Psoas muscle (tissue), 8 donors: ENCODE results near the gene TSGA10IP. TPM values are rescaled to one million over a fixed set of nuclear protein-coding genes. Genes with fewer than 3 reads are reported as not detected.

Experiments
- ATAC-seq, 4 donors: fragments of 200-7000 bp; cut with Tn5 transposase; one replicate each; pipeline ENCODE4 v1.9.1; 2020; ENCODE audit warnings: moderate library complexity in 3 of 4, mild to moderate bottlenecking in 2 of 4
- DNase-seq, 2 donors: peaks; one replicate each; pipeline ENCODE4 v3.0.0-alpha.2; 2020
- H3K27ac ChIP-seq: fragments of 200-600 bp; one replicate; pipeline ENCODE4 v1.8.0; 2022
- H3K27me3 ChIP-seq, 3 donors: fragments of 200-600 bp in 1 of 3; one replicate each; pipeline versions ENCODE4 v1.6.1 to v1.8.0; 2013 to 2022; ENCODE audit warnings: low read length in 2 of 3, mild to moderate bottlenecking in 2 of 3, moderate library complexity in 1 of 3; ENCODE audit not compliant: insufficient read depth in 3 of 3
- H3K36me3 ChIP-seq, 2 donors: fragments of 200-600 bp in 1 of 2; one replicate each; pipeline versions ENCODE4 v1.6.1 to v1.8.0; 2013 to 2022; ENCODE audit warnings: low read depth in 1 of 2, mild to moderate bottlenecking in 1 of 2, moderate library complexity in 1 of 2; ENCODE audit not compliant: insufficient read depth in 1 of 2
- H3K4me1 ChIP-seq: fragments of 200-600 bp; one replicate; pipeline ENCODE4 v1.8.0; 2022
- H3K4me3 ChIP-seq: fragments of 200-600 bp; one replicate; pipeline ENCODE4 v1.8.0; 2022; ENCODE audit warnings: mild to moderate bottlenecking
- H3K9me3 ChIP-seq: fragments of 200-600 bp; one replicate; pipeline ENCODE4 v1.8.0; 2022
- CTCF ChIP-seq: fragments of 200-600 bp; IDR thresholded peaks from one replicate; pipeline ENCODE4 v1.8.0; 2022; ENCODE audit warnings: antibody characterized with exemption
- WGBS, 3 donors: extraction: QIAGEN DNeasy Blood & Tissue Kit; methylation state at CpG; one replicate each; pipeline versions ENCODE4 v1.1.6 to v1.1.7; 2013; 5-methylcytosine and 5-hydroxymethylcytosine counted together
- intact Hi-C, 2 donors: fragments of 100-400 bp; cut with DNase I; formaldehyde crosslinking; loops; one replicate each; pipeline versions ENCODE4 v1.11.0 to v1.14.2; 2022
- polyA plus RNA-seq, 3 donors: library from polyadenylated mRNA; stranded (reverse); fragments of 200-250 nt; gene quantifications; one replicate each; pipeline ENCODE4 v1.2.3, GENCODE V29; 2013
- total RNA-seq, 4 donors: library from RNA; stranded (reverse); fragmentation: NEBNext Ultra II Directional in 2 of 4; extraction: Animal tissue kit (Norgen Biotek cat#: 25700) in 2 of 4; gene quantifications; one replicate each; pipeline versions ENCODE4 v1.2.1 to v1.2.4, GENCODE V29; 2021 to 2023
- donor health status: healthy with polysubstance abuse.
- donor health status: DM: no; HTN: no; CAD: no; lungs with moderate emphysema.
- donor health status: Bipolar disorder and iron deficiency.
- donor health status: healthy.
- donor health status: DM: yes; HTN: yes; CAD: no.
- donor health status: DM: no; HTN: no; CAD: no.
- donor health status: DM: no; HTN: no; CAD: no.
- donor health status: DM: yes; HTN: yes; CAD: no.

Gene TSGA10IP
- total and polyA plus RNA-seq, 7 donors, result not detected

GRCh38 chr11:66007201-66007634 lies 61.9 kb downstream of the TSGA10IP start:
- WGBS, 3 donors, result 45 to 51% (median 51%) methylated on average over 5 of the region's 5 CpGs
- peak in 1 of 2 donors; percentile 39 for DNase-seq
- Histone ChIP-seq H3K27me3 (no peaks in the 10 kb centered on the region), H3K27ac (peak overlapping the region; percentile 46), H3K9me3 (no peaks in the 10 kb centered on the region), H3K4me1 (peaks cover 25% of the 10 kb centered on the region), H3K36me3 (peaks cover 0 to 32% of the 10 kb centered on the region in 2 donors), H3K4me3 (no peak overlapping the region)
- ATAC-seq, result no peak
- no peak for TF ChIP-seq CTCF
- intact Hi-C loops, result no loop called here

GRCh38 chr11:66008095-66008467 lies 62.8 kb downstream of the TSGA10IP start:
- H3K27ac ChIP-seq, result peak overlapping the region; percentile 30
- no peak for TF ChIP-seq CTCF
- DNase-seq (no peak), ATAC-seq (no peak)
- 58 to 94% (median 91%) methylated on average over 2 of the region's 2 CpGs for WGBS, 3 donors
- peaks cover 23% of the 10 kb centered on the region for H3K4me1 ChIP-seq
- no peak overlapping the region for H3K4me3 ChIP-seq
- H3K27me3 ChIP-seq, result peaks cover 0 to 5% (median 3%) of the 10 kb centered on the region in 3 donors
- peaks cover 0 to 32% of the 10 kb centered on the region in 2 donors for H3K36me3 ChIP-seq
- H3K9me3 ChIP-seq, result no peaks in the 10 kb centered on the region
- intact Hi-C loops, result no loop called here

- Histone ChIP-seq H3K27me3 (peaks cover 0 to 7% (median 5%) of the 10 kb centered on the region in 3 donors), H3K36me3 (peaks cover 0 to 29% of the 10 kb centered on the region in 2 donors), H3K4me1 (peaks cover 18% of the 10 kb centered on the region), H3K4me3 (no peak overlapping the region), H3K27ac (peak overlapping the region; percentile 30), H3K9me3 (no peaks in the 10 kb centered on the region)
- DNase-seq (no peak), ATAC-seq (no peak)
- no peak for TF ChIP-seq CTCF
- intact Hi-C loops, result no loop called here
- 53 to 60% (median 59%) methylated on average over 10 of the region's 10 CpGs for WGBS, 3 donors
Observed at GRCh38 chr11:66008468-66009101, 63.3 kb downstream of the TSGA10IP start.

Other genes starting within 250 kb of the TSGA10IP start
- 10 to 100 TPM; 34.5 to 56.4 (median 41.8) TPM for gene KAT5, start 233.2 kb upstream of the TSGA10IP start, total RNA-seq
- gene KAT5, start 233.2 kb upstream of the TSGA10IP start, polyA plus RNA-seq, result 10 to 100 TPM; 36.4 to 67.2 (median 51.2) TPM
- 10 to 100 TPM; 17.5 to 38.4 (median 28.1) TPM for gene RNASEH2C, start 224.7 kb upstream of the TSGA10IP start, total RNA-seq
- 10 to 100 TPM; 39.3 to 62.3 (median 47.1) TPM for gene RNASEH2C, start 224.7 kb upstream of the TSGA10IP start, polyA plus RNA-seq
- 10 to 100 TPM in 2 of 4 donors, 1 to 10 TPM in 2; 8.8 to 16.3 (median 12.7) TPM for gene AP5B1, start 164.5 kb upstream of the TSGA10IP start, total RNA-seq
- 10 to 100 TPM in 1 of 3 donors, 1 to 10 TPM in 2; 6.1 to 20.5 (median 6.4) TPM for gene AP5B1, start 164.5 kb upstream of the TSGA10IP start, polyA plus RNA-seq
- not detected for gene OVOL1, start 158.4 kb upstream of the TSGA10IP start, total RNA-seq
- gene OVOL1, start 158.4 kb upstream of the TSGA10IP start, polyA plus RNA-seq, result under 1 TPM in 1 of 3 donors, not detected in 2; 0.01 TPM
- not detected for gene SNX32, start 111.5 kb upstream of the TSGA10IP start, total RNA-seq
- under 1 TPM in 2 of 3 donors, not detected in 1; 0.05 to 0.20 TPM for gene SNX32, start 111.5 kb upstream of the TSGA10IP start, polyA plus RNA-seq
- gene CFL1, start 87.3 kb upstream of the TSGA10IP start, total RNA-seq, result 100 to 1,000 TPM; 175 to 388 (median 238) TPM
- gene CFL1, start 87.3 kb upstream of the TSGA10IP start, polyA plus RNA-seq, result 100 to 1,000 TPM; 190 to 843 (median 225) TPM
- 10 to 100 TPM; 28.0 to 35.6 (median 31.4) TPM for gene MUS81, start 85.0 kb upstream of the TSGA10IP start, total RNA-seq
- gene MUS81, start 85.0 kb upstream of the TSGA10IP start, polyA plus RNA-seq, result 10 to 100 TPM; 32.5 to 55.3 (median 44.4) TPM
- gene EFEMP2, start 72.7 kb upstream of the TSGA10IP start, total RNA-seq, result 10 to 100 TPM; 20.8 to 46.6 (median 31.3) TPM
- gene EFEMP2, start 72.7 kb upstream of the TSGA10IP start, polyA plus RNA-seq, result 10 to 100 TPM; 14.8 to 20.8 (median 18.5) TPM
- under 1 TPM; 0.22 to 0.64 (median 0.37) TPM for gene CTSW, start 65.6 kb upstream of the TSGA10IP start, total RNA-seq
- gene CTSW, start 65.6 kb upstream of the TSGA10IP start, polyA plus RNA-seq, result under 1 TPM; 0.08 to 0.91 (median 0.22) TPM
- 10 to 100 TPM; 27.7 to 42.5 (median 37.0) TPM for gene FIBP, start 57.0 kb upstream of the TSGA10IP start, total RNA-seq
- 10 to 100 TPM; 32.2 to 73.9 (median 44.1) TPM for gene FIBP, start 57.0 kb upstream of the TSGA10IP start, polyA plus RNA-seq
- 10 to 100 TPM; 16.7 to 39.6 (median 27.8) TPM for gene CCDC85B, start 54.8 kb upstream of the TSGA10IP start, total RNA-seq
- gene CCDC85B, start 54.8 kb upstream of the TSGA10IP start, polyA plus RNA-seq, result 10 to 100 TPM; 24.7 to 35.9 (median 26.5) TPM
- gene FOSL1, start 45.1 kb upstream of the TSGA10IP start, total RNA-seq, result 10 to 100 TPM in 3 of 4 donors, under 1 TPM in 1; 0.75 to 12.6 (median 11.5) TPM
- gene FOSL1, start 45.1 kb upstream of the TSGA10IP start, polyA plus RNA-seq, result 100 to 1,000 TPM in 1 of 3 donors, 1 to 10 TPM in 2; 5.7 to 257 (median 7.8) TPM
- gene C11orf68, start 26.4 kb upstream of the TSGA10IP start, total RNA-seq, result 10 to 100 TPM; 52.8 to 71.9 (median 59.9) TPM
- gene C11orf68, start 26.4 kb upstream of the TSGA10IP start, polyA plus RNA-seq, result 10 to 100 TPM; 60.3 to 98.7 (median 75.0) TPM
- gene DRAP1, start 26.1 kb upstream of the TSGA10IP start, total RNA-seq, result 100 to 1,000 TPM in 1 of 4 donors, 10 to 100 TPM in 3; 74.5 to 138 (median 91.3) TPM
- 100 to 1,000 TPM; 121 to 217 (median 134) TPM for gene DRAP1, start 26.1 kb upstream of the TSGA10IP start, polyA plus RNA-seq
- gene SART1, start 16.3 kb downstream of the TSGA10IP start, total RNA-seq, result 10 to 100 TPM; 36.3 to 55.4 (median 49.3) TPM
- 10 to 100 TPM; 40.3 to 58.7 (median 44.7) TPM for gene SART1, start 16.3 kb downstream of the TSGA10IP start, polyA plus RNA-seq
- gene EIF1AD, start 56.7 kb downstream of the TSGA10IP start, total RNA-seq, result 10 to 100 TPM; 24.8 to 44.5 (median 31.6) TPM
- gene EIF1AD, start 56.7 kb downstream of the TSGA10IP start, polyA plus RNA-seq, result 10 to 100 TPM; 29.4 to 63.1 (median 54.2) TPM
- 100 to 1,000 TPM; 298 to 384 (median 336) TPM for gene BANF1, start 57.0 kb downstream of the TSGA10IP start, total RNA-seq
- gene BANF1, start 57.0 kb downstream of the TSGA10IP start, polyA plus RNA-seq, result 100 to 1,000 TPM; 251 to 355 (median 314) TPM
- gene CST6, start 66.5 kb downstream of the TSGA10IP start, total RNA-seq, result under 1 TPM in 3 of 4 donors, not detected in 1; 0.40 to 0.93 (median 0.47) TPM
- gene CST6, start 66.5 kb downstream of the TSGA10IP start, polyA plus RNA-seq, result 10 to 100 TPM in 1 of 3 donors, under 1 TPM in 1, not detected in 1; 0.13 to 18.7 TPM
- not detected for gene CATSPER1, start 81.0 kb downstream of the TSGA10IP start, total RNA-seq
- under 1 TPM in 2 of 3 donors, not detected in 1; 0.01 to 0.55 TPM for gene CATSPER1, start 81.0 kb downstream of the TSGA10IP start, polyA plus RNA-seq
- gene GAL3ST3, start 103.7 kb downstream of the TSGA10IP start, total RNA-seq, result under 1 TPM in 1 of 4 donors, not detected in 3; 0.36 TPM
- gene GAL3ST3, start 103.7 kb downstream of the TSGA10IP start, polyA plus RNA-seq, result under 1 TPM in 1 of 3 donors, not detected in 2; 0.03 TPM
- 100 to 1,000 TPM in 1 of 4 donors, 10 to 100 TPM in 3; 62.8 to 114 (median 86.4) TPM for gene SF3B2, start 106.9 kb downstream of the TSGA10IP start, total RNA-seq
- gene SF3B2, start 106.9 kb downstream of the TSGA10IP start, polyA plus RNA-seq, result 100 to 1,000 TPM in 2 of 3 donors, 10 to 100 TPM in 1; 66.2 to 135 (median 114) TPM
- 10 to 100 TPM; 16.3 to 27.8 (median 24.9) TPM for gene PACS1, start 124.8 kb downstream of the TSGA10IP start, total RNA-seq
- 10 to 100 TPM in 1 of 3 donors, 1 to 10 TPM in 2; 7.4 to 16.0 (median 9.0) TPM for gene PACS1, start 124.8 kb downstream of the TSGA10IP start, polyA plus RNA-seq